Measurements from ENCODE around the gene PYGB.

Gene PYGB

DNA sequence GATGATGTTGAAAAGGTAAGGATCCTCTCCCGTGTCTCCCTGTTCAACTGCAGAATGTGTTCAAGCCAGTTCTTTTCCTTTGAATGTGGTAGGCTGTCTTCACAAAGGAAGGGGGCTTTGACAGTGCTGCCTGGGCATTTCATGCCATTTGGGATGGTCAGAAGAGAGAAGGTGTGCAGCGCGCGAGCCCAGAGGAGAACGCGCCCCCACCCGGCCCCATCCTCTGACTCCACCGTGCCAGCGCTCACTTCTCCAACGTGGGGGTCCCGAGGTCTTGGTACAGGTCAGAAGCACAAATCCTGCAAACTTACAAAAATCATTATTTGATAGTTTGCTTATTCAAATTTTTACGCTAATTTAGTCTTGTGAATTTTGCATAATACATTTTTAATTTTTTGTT, 38.0 kb upstream of the PYGB start:
- no peak overlapping the region for H3K4me3 ChIP-seq (replicated peaks in 1 of 2; ENCODE audit: low read depth in 2 of 2, low read length in 2 of 2)
- no peak for DNase-seq (ENCODE audit: low read depth in 2 of 2)
- TF ChIP-seq, protein P1, sequence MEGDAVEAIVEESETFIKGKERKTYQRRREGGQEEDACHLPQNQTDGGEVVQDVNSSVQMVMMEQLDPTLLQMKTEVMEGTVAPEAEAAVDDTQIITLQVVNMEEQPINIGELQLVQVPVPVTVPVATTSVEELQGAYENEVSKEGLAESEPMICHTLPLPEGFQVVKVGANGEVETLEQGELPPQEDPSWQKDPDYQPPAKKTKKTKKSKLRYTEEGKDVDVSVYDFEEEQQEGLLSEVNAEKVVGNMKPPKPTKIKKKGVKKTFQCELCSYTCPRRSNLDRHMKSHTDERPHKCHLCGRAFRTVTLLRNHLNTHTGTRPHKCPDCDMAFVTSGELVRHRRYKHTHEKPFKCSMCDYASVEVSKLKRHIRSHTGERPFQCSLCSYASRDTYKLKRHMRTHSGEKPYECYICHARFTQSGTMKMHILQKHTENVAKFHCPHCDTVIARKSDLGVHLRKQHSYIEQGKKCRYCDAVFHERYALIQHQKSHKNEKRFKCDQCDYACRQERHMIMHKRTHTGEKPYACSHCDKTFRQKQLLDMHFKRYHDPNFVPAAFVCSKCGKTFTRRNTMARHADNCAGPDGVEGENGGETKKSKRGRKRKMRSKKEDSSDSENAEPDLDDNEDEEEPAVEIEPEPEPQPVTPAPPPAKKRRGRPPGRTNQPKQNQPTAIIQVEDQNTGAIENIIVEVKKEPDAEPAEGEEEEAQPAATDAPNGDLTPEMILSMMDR (IDR thresholded peaks at IDR 0.05; ENCODE audit: low read depth, low read length), result no peak

DNA sequence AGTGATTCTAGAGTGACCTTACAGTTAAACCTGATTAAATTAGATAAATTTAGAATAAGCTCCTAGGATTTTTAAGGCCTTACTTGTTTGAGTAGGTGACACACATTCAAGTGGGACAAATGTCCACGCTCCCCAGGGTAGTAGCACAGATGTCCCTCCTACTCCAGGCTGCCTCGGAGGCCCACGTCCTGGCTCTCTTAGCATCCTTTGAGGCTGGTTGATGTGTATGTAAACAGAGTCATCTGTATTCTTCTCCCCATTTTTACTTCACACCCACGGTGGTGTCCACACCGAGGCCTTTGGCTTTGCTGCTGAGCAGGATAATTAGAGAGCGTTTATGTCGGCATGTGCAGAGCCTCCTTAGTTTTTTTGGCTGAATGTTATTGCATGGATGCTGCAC, 36.6 kb upstream of the PYGB start:
- DNase-seq (ENCODE audit: low read depth in 2 of 2), result no peak
- H3K4me3 ChIP-seq (replicated peaks in 1 of 2; ENCODE audit: low read depth in 2 of 2, low read length in 2 of 2), result no peak overlapping the region
- TF ChIP-seq, protein P1 (IDR thresholded peaks at IDR 0.05; ENCODE audit: low read depth, low read length), result no peak

DNA sequence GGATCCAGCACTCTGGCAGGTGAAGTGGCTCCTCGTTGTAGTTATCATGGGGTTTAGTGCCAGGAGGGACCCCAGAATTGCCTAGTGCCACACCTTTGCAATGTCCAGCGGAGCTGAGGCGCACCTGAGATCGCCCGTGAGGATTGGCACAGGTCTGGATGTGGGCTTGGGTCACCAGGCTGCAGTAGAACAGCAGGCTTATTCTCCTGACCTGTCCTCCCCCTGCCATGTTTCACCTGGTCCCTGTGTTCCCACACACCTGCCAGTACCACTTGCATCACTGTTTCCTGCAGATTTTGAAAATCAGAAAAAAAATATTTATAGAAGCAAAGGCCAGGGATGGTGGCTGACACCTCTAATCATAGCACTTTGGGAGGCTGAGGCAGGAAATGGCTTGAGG, 35.6 kb upstream of the PYGB start:
- H3K4me3 ChIP-seq (replicated peaks in 1 of 2; ENCODE audit: low read depth in 2 of 2, low read length in 2 of 2), result no peak overlapping the region
- DNase-seq (ENCODE audit: low read depth in 2 of 2), result no peak
- TF ChIP-seq, protein P1 (IDR thresholded peaks at IDR 0.05; ENCODE audit: low read depth, low read length), result no peak

DNA sequence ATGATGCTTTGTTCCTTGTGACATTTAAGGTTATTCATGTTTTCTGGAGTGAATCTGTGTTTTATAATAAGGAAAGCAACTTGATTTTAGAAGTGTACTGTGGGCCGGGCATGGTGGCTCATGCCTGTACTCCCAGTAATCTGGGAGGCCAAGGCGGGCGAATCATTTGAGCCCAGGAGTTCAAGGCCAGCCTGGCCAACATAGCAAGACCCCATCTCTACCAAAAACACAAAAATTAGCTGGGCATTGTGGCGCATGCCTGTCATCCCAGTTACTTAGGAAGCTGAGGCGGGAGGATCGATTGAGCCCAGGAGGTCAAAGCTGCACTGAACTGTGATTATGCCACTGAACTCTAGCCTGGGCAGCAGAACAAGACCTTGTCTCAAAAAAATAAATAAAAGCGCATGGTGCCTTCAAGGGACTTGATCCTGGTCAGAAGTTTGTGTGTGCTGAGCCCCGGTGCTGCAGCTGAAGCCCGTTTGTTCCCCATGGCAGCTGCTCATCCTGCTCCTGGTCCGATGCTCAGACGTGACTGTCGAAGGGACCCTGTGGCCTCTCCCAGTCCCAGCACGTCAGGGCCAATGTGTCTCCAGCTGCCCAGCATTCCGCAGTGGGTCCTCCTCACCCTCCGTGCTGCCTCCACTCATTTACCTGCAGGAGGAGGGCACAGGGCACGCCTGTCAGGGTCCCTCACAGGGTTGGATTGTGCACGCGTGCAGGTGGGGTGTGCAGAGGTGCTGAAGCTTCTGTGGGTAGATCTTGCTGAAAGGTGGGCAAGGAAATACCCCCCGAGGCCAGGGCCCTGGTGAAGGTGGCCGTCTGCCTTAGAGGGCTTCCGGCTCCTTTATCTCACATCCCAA, 34.1 kb upstream of the PYGB start:
- no peak for DNase-seq (ENCODE audit: low read depth in 2 of 2)
- TF ChIP-seq, protein P1 (IDR thresholded peaks at IDR 0.05; ENCODE audit: low read depth, low read length), result no peak

DNA sequence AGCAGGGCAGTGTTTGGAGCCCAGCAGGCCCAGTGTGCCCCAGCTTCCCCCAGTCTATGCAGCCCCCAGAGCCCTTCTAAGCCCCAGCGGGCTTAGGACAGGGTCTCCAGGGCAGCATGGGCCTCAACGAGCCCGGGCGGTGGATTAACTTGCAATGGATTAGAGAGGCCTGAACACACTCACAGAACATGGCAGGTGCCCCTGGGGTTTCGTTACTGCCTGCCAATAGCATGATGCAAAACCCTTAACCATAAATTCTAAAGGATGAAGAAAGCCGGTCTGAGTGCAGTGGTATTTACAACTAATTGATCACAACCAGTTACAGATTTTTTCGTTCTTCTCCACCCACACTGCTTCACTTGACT, 33.5 kb upstream of the PYGB start:
- H3K4me3 ChIP-seq (replicated peaks in 1 of 2; ENCODE audit: low read depth in 2 of 2, low read length in 2 of 2), result no peak overlapping the region
- no peak for DNase-seq (ENCODE audit: low read depth in 2 of 2)
- TF ChIP-seq, protein P1 (IDR thresholded peaks at IDR 0.05; ENCODE audit: low read depth, low read length), result no peak

More for the DNA sequence above, 34.1 kb upstream of the PYGB start:
- no peak overlapping the region for H3K4me3 ChIP-seq (replicated peaks in 1 of 2; ENCODE audit: low read depth in 2 of 2, low read length in 2 of 2)

DNA sequence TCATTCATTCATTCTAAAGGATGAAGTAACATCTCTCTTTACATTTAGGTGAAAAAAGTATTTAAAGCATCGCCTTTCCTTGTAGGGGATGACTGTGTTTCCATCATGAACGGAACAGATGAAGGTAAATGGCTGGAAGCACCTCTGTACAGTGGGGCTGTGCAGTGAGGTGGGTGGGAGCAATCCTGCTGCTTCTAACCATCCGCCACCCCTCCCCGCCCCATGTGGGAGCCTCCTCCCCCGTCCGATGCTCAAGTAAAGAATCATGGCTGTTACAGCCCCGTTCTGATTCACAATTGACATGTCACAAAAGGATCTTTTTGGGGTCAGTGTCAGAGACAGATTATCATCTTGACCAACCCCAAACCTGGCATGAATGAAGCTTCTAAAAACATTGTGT, 33.1 kb upstream of the PYGB start:
- DNase-seq (ENCODE audit: low read depth in 2 of 2), result no peak
- TF ChIP-seq, protein P1 (IDR thresholded peaks at IDR 0.05; ENCODE audit: low read depth, low read length), result no peak
- no peak overlapping the region for H3K4me3 ChIP-seq (replicated peaks in 1 of 2; ENCODE audit: low read depth in 2 of 2, low read length in 2 of 2)

DNA sequence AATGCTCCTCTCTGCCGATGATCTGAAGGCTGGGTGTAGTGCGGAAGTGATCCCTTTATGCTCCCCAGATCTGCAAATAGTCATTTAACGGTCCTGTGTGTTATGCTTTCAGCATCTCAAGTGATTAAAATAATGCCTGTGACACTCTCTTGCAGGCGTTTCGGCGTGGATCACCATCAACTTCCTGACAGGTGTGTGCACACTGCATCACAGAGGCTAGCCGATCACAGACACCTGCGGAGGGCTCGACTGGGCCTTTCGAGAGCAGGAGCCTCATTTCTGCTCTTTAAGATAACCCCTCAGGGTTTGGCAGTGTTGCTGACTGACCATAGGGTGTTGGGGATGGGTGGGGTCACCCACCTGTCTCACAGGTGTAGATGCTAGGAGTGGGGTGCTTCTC, 32.4 kb upstream of the PYGB start:
- TF ChIP-seq, protein P1 (IDR thresholded peaks at IDR 0.05; ENCODE audit: low read depth, low read length), result no peak
- no peak overlapping the region for H3K4me3 ChIP-seq (replicated peaks in 1 of 2; ENCODE audit: low read depth in 2 of 2, low read length in 2 of 2)
- no peak for DNase-seq (ENCODE audit: low read depth in 2 of 2)

Measured in cardiac fibroblast (primary cell).